ENCODE measurements around the gene SLC19A1. TPM values are rescaled to one million over a fixed set of nuclear protein-coding genes. Genes with fewer than 3 reads are reported as not detected.

Gene SLC19A1
- total RNA-seq, 1 experiment from 2014 or later = 25.0 TPM

DNA sequence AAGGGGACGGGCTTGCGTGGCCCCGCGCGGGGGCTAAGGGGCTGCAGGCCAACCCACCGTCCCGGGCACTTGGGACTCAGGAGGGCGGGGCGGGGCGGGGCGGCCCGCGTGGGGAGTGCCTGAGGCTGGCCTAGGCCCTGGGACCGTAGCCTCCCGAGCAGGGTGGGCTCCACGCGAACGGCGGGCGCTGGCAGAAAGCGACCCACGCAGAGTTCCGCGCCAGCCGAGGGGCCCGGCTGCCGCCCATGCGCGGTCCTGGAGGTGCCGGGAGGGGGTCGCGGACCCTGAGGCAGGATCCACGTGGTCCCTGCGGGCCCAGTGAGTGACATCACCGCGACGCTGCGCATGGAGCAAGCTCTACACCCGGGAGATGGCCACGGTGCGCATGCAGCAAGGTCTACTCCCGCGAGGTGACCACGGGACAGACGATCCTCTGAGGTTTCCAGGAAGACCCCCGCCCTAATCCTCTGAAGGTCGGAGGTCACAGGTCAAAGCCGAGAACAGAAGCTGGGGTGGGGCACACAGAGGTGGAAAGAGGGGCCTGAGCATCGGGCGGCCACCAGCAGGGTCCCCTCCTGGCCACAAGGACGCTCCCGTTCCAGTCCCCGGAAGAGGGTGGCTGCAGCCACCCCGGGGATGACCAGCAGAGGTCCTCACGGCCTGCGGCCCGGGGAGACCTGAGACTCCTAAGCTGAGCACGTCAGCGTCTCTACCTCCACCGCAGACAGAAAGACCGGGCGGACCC is 13.5 kb upstream of the SLC19A1 start:
- Histone ChIP-seq H3K27me3 (ENCODE audit: insufficient read depth, low read depth) (peaks cover 26% of the 10 kb centered on the region; the same call in 1 of the 2 replicates), H2AFZ (no peak overlapping the region), H3K9me2 (ENCODE audit: insufficient read depth) (no peaks in the 10 kb centered on the region), H3F3A (ENCODE audit: insufficient read depth, low read depth) (no peaks in the 10 kb centered on the region), H4K20me1 (ENCODE audit: insufficient read depth) (no peaks in the 10 kb centered on the region), H3K4me2 (no peak overlapping the region), H3K4me3 (no peak overlapping the region), H3K4me1 (replicated peaks; ENCODE audit: insufficient read depth) (peaks cover 11% of the 10 kb centered on the region), H3K79me2 (ENCODE audit: low read depth) (no peaks in the 10 kb centered on the region), H3K36me3 (ENCODE audit: low read depth) (no peaks in the 10 kb centered on the region), H3K27ac (no peak overlapping the region), H3K9me3 (ENCODE audit: insufficient read depth, low read depth) (no peaks in the 10 kb centered on the region)
- no peak for DNase-seq
- no TSS peak for BruUV-seq (replicated peaks)
- POLR2A ChIA-PET (ENCODE audit: unreplicated experiment) = no interaction called here
- no peak for TF ChIP-seq EZH2 (IDR thresholded peaks at IDR 0.05; ENCODE audit: low read depth)
- TF ChIP-seq, protein P1, sequence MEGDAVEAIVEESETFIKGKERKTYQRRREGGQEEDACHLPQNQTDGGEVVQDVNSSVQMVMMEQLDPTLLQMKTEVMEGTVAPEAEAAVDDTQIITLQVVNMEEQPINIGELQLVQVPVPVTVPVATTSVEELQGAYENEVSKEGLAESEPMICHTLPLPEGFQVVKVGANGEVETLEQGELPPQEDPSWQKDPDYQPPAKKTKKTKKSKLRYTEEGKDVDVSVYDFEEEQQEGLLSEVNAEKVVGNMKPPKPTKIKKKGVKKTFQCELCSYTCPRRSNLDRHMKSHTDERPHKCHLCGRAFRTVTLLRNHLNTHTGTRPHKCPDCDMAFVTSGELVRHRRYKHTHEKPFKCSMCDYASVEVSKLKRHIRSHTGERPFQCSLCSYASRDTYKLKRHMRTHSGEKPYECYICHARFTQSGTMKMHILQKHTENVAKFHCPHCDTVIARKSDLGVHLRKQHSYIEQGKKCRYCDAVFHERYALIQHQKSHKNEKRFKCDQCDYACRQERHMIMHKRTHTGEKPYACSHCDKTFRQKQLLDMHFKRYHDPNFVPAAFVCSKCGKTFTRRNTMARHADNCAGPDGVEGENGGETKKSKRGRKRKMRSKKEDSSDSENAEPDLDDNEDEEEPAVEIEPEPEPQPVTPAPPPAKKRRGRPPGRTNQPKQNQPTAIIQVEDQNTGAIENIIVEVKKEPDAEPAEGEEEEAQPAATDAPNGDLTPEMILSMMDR (conservative IDR thresholded peaks at IDR 0.05) = no peak
- intact Hi-C loops (cut with micrococcal nuclease; ENCODE audit: unreplicated experiment) = loop anchor here (2.0 kb wide), 1 partner anchor 263 kb away; no protein-coding TSS in a partner anchor
- CTCF ChIA-PET = interaction anchor here (0.6 kb wide), 1 partner anchor 745 kb away, joined by 3 read pairs; no protein-coding TSS in a partner anchor

GRCh38 chr21:45555251-45555556 is 13.0 kb upstream of the SLC19A1 start:
- H3K4me2 ChIP-seq = no peak overlapping the region
- H4K20me1 ChIP-seq (ENCODE audit: insufficient read depth) = no peaks in the 10 kb centered on the region
- peaks cover 20% of the 10 kb centered on the region; the same call in 1 of the 2 replicates for H3K27me3 ChIP-seq (ENCODE audit: insufficient read depth, low read depth)
- H3K9me3 ChIP-seq (ENCODE audit: insufficient read depth, low read depth) = no peaks in the 10 kb centered on the region
- no peaks in the 10 kb centered on the region for H3F3A ChIP-seq (ENCODE audit: insufficient read depth, low read depth)
- H2AFZ ChIP-seq = no peak overlapping the region
- POLR2A ChIA-PET (ENCODE audit: unreplicated experiment) = no interaction called here
- no peak overlapping the region for H3K27ac ChIP-seq
- CTCF ChIA-PET = interaction anchor here (0.6 kb wide), 1 partner anchor 744 kb away, joined by 3 read pairs; no protein-coding TSS in a partner anchor
- H3K4me3 ChIP-seq = no peak overlapping the region
- H3K36me3 ChIP-seq (ENCODE audit: low read depth) = no peaks in the 10 kb centered on the region
- peaks cover 11% of the 10 kb centered on the region for H3K4me1 ChIP-seq (replicated peaks; ENCODE audit: insufficient read depth)
- no peak for DNase-seq
- H3K9me2 ChIP-seq (ENCODE audit: insufficient read depth) = no peaks in the 10 kb centered on the region
- no peak for TF ChIP-seq EZH2 (IDR thresholded peaks at IDR 0.05; ENCODE audit: low read depth)
- TF ChIP-seq, protein P1 (conservative IDR thresholded peaks at IDR 0.05) = no peak
- intact Hi-C loops (cut with micrococcal nuclease; ENCODE audit: unreplicated experiment) = loop anchor here (2.0 kb wide), 1 partner anchor 264 kb away; no protein-coding TSS in a partner anchor
- H3K79me2 ChIP-seq (ENCODE audit: low read depth) = no peaks in the 10 kb centered on the region
- no TSS peak for BruUV-seq (replicated peaks)

- Histone ChIP-seq H3K27ac (no peak overlapping the region), H2AFZ (peak overlapping the region; percentile 59; the same call in 1 of the 2 replicates), H3F3A (ENCODE audit: insufficient read depth, low read depth) (no peaks in the 10 kb centered on the region), H3K27me3 (ENCODE audit: insufficient read depth, low read depth) (peaks cover 16% of the 10 kb centered on the region; the same call in 1 of the 2 replicates), H3K36me3 (ENCODE audit: low read depth) (no peaks in the 10 kb centered on the region), H3K9me3 (ENCODE audit: insufficient read depth, low read depth) (no peaks in the 10 kb centered on the region), H3K4me3 (peak overlapping the region; percentile 58; the same call in 1 of the 2 replicates), H3K4me2 (peak overlapping the region; percentile 70), H3K79me2 (ENCODE audit: low read depth) (no peaks in the 10 kb centered on the region), H3K9me2 (ENCODE audit: insufficient read depth) (no peaks in the 10 kb centered on the region), H3K4me1 (replicated peaks; ENCODE audit: insufficient read depth) (peaks cover 11% of the 10 kb centered on the region), H4K20me1 (ENCODE audit: insufficient read depth) (no peaks in the 10 kb centered on the region)
- ChIA-PET POLR2A (ENCODE audit: unreplicated experiment) (no interaction called here), CTCF (no interaction called here)
- TF ChIP-seq, protein P1 (conservative IDR thresholded peaks at IDR 0.05) = peak; percentile 67
- TF ChIP-seq EZH2 (IDR thresholded peaks at IDR 0.05; ENCODE audit: low read depth) = no peak
- intact Hi-C loops (cut with micrococcal nuclease; ENCODE audit: unreplicated experiment) = loop anchor here (2.0 to 5.0 kb wide), 2 partner anchors 42 to 264 kb away; no protein-coding TSS in a partner anchor
- no TSS peak for BruUV-seq (replicated peaks)
- DNase-seq = peak in 1 of 2 experiments; percentile 76
These were observed 12.4 kb upstream of the SLC19A1 start for GRCh38 chr21:45554477-45555175.

Data from PC-9 (cell line).